ENCODE results near the gene TMEM201.

TMEM201 gene

GRCh38 chr1:9652379-9653209 is 63.9 kb downstream of the TMEM201 start:
- no peak for DNase-seq (ENCODE audit: low read depth in 2 of 3, low spot score in 1 of 3)

- DNase-seq (ENCODE audit: low read depth in 2 of 3, low spot score in 1 of 3): no peak
Measured at GRCh38 chr1:9653210-9653490, 64.4 kb downstream of the TMEM201 start.

- no peak for DNase-seq (ENCODE audit: low read depth in 2 of 3, low spot score in 1 of 3)
Measured at GRCh38 chr1:9653491-9654050, 64.9 kb downstream of the TMEM201 start.

GRCh38 chr1:9654051-9654833 is 65.5 kb downstream of the TMEM201 start:
- DNase-seq (ENCODE audit: low read depth in 2 of 3, low spot score in 1 of 3): no peak

GRCh38 chr1:9654834-9655723 is 66.4 kb downstream of the TMEM201 start:
- DNase-seq (ENCODE audit: low read depth in 2 of 3, low spot score in 1 of 3): peak in 2 of 3 donors; percentile 50 to 53

GRCh38 chr1:9655836-9656235 is 67.1 kb downstream of the TMEM201 start:
- DNase-seq (ENCODE audit: low read depth in 2 of 3, low spot score in 1 of 3): no peak

- no peak for DNase-seq (ENCODE audit: low read depth in 2 of 3, low spot score in 1 of 3)
Measured at GRCh38 chr1:9657521-9658032, 68.9 kb downstream of the TMEM201 start.

- DNase-seq (ENCODE audit: low read depth in 2 of 3, low spot score in 1 of 3): no peak
Measured at GRCh38 chr1:9658199-9658598, 69.5 kb downstream of the TMEM201 start.

- DNase-seq (ENCODE audit: low read depth in 2 of 3, low spot score in 1 of 3): no peak
Measured at GRCh38 chr1:9659328-9659727, 70.6 kb downstream of the TMEM201 start.

GRCh38 chr1:9663257-9663656 is 74.5 kb downstream of the TMEM201 start:
- DNase-seq (ENCODE audit: low read depth in 2 of 3, low spot score in 1 of 3): no peak
